Pancreas (tissue), 10 donors: ENCODE results near the gene RASA3. TPM values are rescaled to one million over a fixed set of nuclear protein-coding genes. Genes with fewer than 3 reads are reported as not detected.

Experiments used
- ATAC-seq, 4 donors: fragments of 200-7000 bp; cut with Tn5 transposase; one replicate each; pipeline versions ENCODE4 v1.8.0 to v1.9.1; 2020; ENCODE audit warnings: mild to moderate bottlenecking in 4 of 4, moderate library complexity in 4 of 4
- DNase-seq, 6 donors: peaks; one replicate each; pipeline ENCODE4 v3.0.0-alpha.2; 2020
- FAIRE-seq: peaks from 2 replicates; lab custom pipeline; 2012; peaks lifted over from hg19 to GRCh38; lab: Jason Lieb, UNC
- H3K27ac ChIP-seq, 4 donors: fragments of 200-600 bp; sonication (generic); 1 replicate in 3 of 4; 2 replicates in 1 of 4; pipeline versions ENCODE4 v1.5.0 to v1.8.0; 2020
- H3K27me3 ChIP-seq, 4 donors: fragments of 200-600 bp; one replicate each; pipeline ENCODE4 v1.8.0; 2021
- H3K36me3 ChIP-seq, 3 donors: fragments of 200-600 bp; sonication (generic) in 1 of 3; one replicate each; pipeline versions ENCODE4 v1.5.0 to v1.8.0; 2020 to 2021
- H3K4me1 ChIP-seq, 3 donors: fragments of 200-600 bp; one replicate each; pipeline ENCODE4 v1.8.0; 2021
- H3K4me3 ChIP-seq, 4 donors: fragments of 200-600 bp; sonication (generic) in 2 of 4; one replicate each; pipeline versions ENCODE4 v1.5.0 to v1.8.0; 2020 to 2021
- H3K9me3 ChIP-seq, 4 donors: fragments of 200-600 bp; one replicate each; pipeline ENCODE4 v1.8.0; 2021
- WGBS, 2 donors: extraction: QIAGEN DNeasy Blood & Tissue Kit; methylation state at CpG; one replicate each; pipeline ENCODE4 v1.1.7; 2013; 5-methylcytosine and 5-hydroxymethylcytosine counted together
- intact Hi-C, 3 donors: fragments of 100-400 bp; cut with DNase I; formaldehyde crosslinking; loops; one replicate each; pipeline versions ENCODE4 v1.11.1 to v1.14.2; 2022
- polyA plus RNA-seq, 2 donors: library from polyadenylated mRNA; stranded (reverse); fragments of 200-250 nt; gene quantifications; one replicate each; pipeline ENCODE4 v1.2.3, GENCODE V29; 2013
- total RNA-seq, 6 donors: library from RNA; stranded (reverse); fragmentation: NEBNext Ultra II Directional in 4 of 6; extraction: Animal tissue kit (Norgen Biotek cat#: 25700) in 4 of 6; gene quantifications; one replicate each; pipeline versions ENCODE4 v1.2.1 to v1.2.4, GENCODE V29; 2021 to 2023
- TF ChIP-seq, protein P1 (sequence below), 4 donors: fragments of 200-600 bp; sonication (generic) in 3 of 4; IDR thresholded peaks; one replicate each; pipeline versions ENCODE4 v1.5.0 to v1.8.0; 2021; ENCODE audit warnings: antibody characterized with exemption in 4 of 4
- donor health status: healthy with polysubstance abuse.
- donor health status: DM: no; HTN: no; CAD: no; lungs with moderate emphysema.
- donor health status: DM: no; HTN: no; CAD: no.
- donor health status: control.
- donor health status: control.
- donor health status: Bipolar disorder and iron deficiency.
- donor health status: DM: yes; HTN: yes; CAD: no.
- donor health status: DM: no; HTN: no; CAD: no.
- donor health status: DM: no; HTN: no; CAD: no.
- donor health status: DM: yes; HTN: yes; CAD: no.

The RASA3 gene
- total and polyA plus RNA-seq, 8 donors: 5.7 to 11.2 (median 9.1) TPM

DNA sequence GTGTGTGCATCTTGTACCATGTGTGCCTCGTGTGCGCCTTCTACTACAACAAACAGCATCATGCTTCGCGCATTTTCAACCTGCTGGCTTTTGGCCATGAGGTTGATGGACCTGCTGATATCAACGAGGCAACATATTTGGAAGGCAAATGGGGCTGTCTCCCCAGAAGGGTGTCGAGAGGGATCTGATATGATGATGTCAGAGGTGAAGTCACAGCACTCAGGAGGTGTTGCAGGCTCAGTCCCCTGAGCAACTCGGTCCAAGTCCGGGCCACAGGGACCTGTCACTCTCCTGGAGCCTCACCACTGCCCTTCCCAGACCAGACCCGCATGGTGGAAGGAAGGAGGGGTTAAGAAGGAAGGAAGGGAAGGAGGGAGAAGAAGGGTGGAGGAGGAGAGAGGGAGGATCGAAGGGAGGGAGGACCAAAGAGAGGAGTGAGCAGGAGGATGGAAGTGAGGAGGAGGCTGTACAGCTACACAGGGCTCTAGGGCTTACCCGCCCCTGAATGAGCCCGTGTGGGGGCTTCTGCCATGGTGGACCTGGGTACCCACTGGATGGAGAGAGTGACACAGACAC lies 151.8 kb downstream of the RASA3 start:
- ATAC-seq (no peak), FAIRE-seq (no peak), DNase-seq (peak in 2 of 6 donors; percentile 30 to 38)
- Histone ChIP-seq H3K36me3 (no peaks in the 10 kb centered on the region), H3K27ac (peak overlapping the region in 1 of 4 donors; percentile 26), H3K9me3 (no peaks in the 10 kb centered on the region), H3K27me3 (no peaks in the 10 kb centered on the region), H3K4me1 (no peaks in the 10 kb centered on the region), H3K4me3 (no peak overlapping the region)
- WGBS, 2 donors: 88 to 92% methylated on average over 12 of the region's 12 CpGs
- TF ChIP-seq, protein P1, sequence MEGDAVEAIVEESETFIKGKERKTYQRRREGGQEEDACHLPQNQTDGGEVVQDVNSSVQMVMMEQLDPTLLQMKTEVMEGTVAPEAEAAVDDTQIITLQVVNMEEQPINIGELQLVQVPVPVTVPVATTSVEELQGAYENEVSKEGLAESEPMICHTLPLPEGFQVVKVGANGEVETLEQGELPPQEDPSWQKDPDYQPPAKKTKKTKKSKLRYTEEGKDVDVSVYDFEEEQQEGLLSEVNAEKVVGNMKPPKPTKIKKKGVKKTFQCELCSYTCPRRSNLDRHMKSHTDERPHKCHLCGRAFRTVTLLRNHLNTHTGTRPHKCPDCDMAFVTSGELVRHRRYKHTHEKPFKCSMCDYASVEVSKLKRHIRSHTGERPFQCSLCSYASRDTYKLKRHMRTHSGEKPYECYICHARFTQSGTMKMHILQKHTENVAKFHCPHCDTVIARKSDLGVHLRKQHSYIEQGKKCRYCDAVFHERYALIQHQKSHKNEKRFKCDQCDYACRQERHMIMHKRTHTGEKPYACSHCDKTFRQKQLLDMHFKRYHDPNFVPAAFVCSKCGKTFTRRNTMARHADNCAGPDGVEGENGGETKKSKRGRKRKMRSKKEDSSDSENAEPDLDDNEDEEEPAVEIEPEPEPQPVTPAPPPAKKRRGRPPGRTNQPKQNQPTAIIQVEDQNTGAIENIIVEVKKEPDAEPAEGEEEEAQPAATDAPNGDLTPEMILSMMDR (IDR thresholded peaks at IDR 0.05): no peak
- intact Hi-C loops: no loop called here

DNA sequence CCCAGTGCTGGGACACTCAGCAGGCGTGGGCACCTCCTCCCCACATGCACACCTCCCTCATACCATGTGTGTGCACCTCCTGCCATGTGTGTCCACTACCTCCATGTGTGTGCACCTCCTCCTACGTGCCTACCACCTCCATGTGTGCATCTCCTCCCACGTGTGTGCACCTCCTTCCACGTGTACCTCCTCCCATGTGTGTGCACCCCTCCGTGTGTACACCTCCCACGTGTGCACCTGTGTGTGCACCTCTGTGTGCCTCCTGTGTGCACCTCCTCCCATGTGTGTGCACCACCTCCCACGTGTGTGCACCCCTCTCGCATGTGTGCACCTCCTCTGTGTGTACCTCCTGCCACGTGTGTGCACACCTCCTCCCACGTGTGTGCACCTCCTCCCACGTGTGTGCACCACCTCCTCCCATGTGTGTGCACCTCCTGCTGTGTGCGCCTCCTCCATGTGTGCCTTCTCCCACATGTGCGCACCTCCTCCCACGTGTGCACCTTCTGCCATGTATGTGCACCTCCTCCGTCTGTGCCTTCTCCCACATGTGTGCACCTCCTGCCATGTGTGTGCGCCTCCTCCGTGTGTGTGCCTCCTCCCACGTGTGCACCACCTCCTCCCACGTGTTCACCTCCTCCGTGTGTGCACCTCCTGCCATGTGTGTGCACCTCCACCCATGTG lies 152.5 kb downstream of the RASA3 start:
- FAIRE-seq: no peak
- Histone ChIP-seq H3K36me3 (no peaks in the 10 kb centered on the region), H3K27me3 (no peaks in the 10 kb centered on the region), H3K27ac (no peak overlapping the region), H3K9me3 (no peaks in the 10 kb centered on the region), H3K4me3 (no peak overlapping the region), H3K4me1 (no peaks in the 10 kb centered on the region)
- no peak for ATAC-seq
- TF ChIP-seq, protein P1 (IDR thresholded peaks at IDR 0.05): no peak
- intact Hi-C loops: no loop called here
- peak in 2 of 6 donors; percentile 20 to 27 for DNase-seq
- WGBS, 2 donors: 92 to 94% methylated on average over 20 of the region's 20 CpGs

DNA sequence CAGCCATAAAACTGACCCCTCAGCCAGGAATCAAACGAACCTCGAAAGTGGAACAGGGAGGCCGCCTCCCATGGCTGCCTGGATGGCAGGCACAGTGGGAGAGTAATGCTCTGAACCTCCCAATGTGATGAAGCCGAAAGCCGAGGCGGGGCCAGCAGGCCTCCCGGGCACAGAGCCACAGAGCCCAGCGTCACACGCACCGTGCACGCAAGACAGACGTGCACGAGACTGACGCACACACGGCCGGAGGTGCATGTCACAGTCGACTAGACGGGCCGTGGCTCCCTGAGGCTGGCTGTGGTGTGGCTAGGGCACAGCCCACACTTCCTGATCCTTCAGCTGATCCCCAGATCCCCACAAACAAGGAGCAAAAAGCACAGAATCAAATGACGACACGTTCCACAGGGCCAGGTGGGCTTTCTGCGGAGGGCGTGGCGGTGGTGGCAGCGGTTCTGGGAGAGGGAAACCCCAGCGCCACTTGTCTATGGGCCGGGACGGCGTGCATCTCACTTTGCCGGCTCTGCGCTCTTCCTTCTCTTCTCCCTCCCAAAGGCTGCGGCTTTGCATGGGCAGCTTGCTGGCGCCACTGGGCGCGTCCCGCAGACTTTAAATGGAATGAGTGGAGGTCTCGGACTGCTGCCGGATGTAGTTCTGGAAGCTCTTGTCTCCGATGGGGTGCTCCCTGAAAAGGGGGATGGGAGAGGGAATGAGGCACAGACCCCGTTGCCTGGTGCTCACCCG lies 153.5 kb downstream of the RASA3 start:
- no peak for ATAC-seq

DNA sequence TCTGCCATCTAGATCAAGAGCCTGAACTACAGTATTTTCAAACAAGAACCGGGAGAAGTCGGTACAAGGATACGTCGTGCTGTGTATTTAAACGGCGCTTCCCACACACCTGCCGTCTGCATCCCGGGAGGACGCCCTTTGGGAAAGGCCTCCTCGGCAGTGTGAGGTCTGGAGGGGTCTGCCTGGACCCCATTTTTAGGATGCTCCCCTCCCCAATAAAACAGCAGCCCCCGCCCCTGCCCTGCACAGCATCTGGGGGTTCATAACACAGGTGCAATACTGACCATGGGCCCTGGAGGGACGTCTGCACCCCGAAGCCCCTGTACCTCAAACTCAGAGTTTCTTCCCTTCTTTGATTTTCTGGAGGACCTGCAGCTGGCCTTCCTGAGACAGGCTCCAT lies 154.4 kb downstream of the RASA3 start:
- Histone ChIP-seq H3K27me3 (no peaks in the 10 kb centered on the region), H3K27ac (no peak overlapping the region), H3K4me3 (no peak overlapping the region), H3K4me1 (no peaks in the 10 kb centered on the region), H3K9me3 (no peaks in the 10 kb centered on the region), H3K36me3 (no peaks in the 10 kb centered on the region)
- FAIRE-seq (no peak), DNase-seq (peak in 3 of 6 donors; percentile 21 to 34 (median 24)), ATAC-seq (no peak)
- intact Hi-C loops: no loop called here
- TF ChIP-seq, protein P1 (IDR thresholded peaks at IDR 0.05): no peak
- 91 to 93% methylated on average over 13 of the region's 13 CpGs for WGBS, 2 donors

More for the DNA sequence above, 153.5 kb downstream of the RASA3 start:
- TF ChIP-seq, protein P1 (IDR thresholded peaks at IDR 0.05): no peak
- intact Hi-C loops: no loop called here
- Histone ChIP-seq H3K27ac (no peak overlapping the region), H3K4me3 (no peak overlapping the region), H3K36me3 (no peaks in the 10 kb centered on the region), H3K4me1 (no peaks in the 10 kb centered on the region), H3K9me3 (no peaks in the 10 kb centered on the region), H3K27me3 (no peaks in the 10 kb centered on the region)
- WGBS, 2 donors: 92 to 94% methylated on average over 41 of the region's 41 CpGs
- FAIRE-seq (no peak), DNase-seq (peak in 2 of 6 donors; percentile 54 to 58)
